ENCODE results near the gene CKAP5.
"Not testable (repeated sequence)": the region's sequence is repeated elsewhere in the genome, so short reads cannot be mapped to it uniquely, and the experiment has no call there.

CKAP5 gene

GRCh38 chr11:46718155-46719019 is 127.7 kb downstream of the CKAP5 start:
- Histone ChIP-seq H3K36me3 (ENCODE audit: low read length) (no peaks in the 10 kb centered on the region), H3K79me2 (ENCODE audit: insufficient read depth, low read length) (no peaks in the 10 kb centered on the region), H3K9me3 (ENCODE audit: insufficient read depth, low read length) (no peaks in the 10 kb centered on the region), H3K4me2 (ENCODE audit: low read depth, low read length, poor library complexity, severe bottlenecking) (no peak overlapping the region), H3K27ac (ENCODE audit: low read depth, low read length) (no peak overlapping the region), H3K4me3 (ENCODE audit: insufficient read depth, low read length, poor library complexity, severe bottlenecking) (no peak overlapping the region), H3F3A (ENCODE audit: insufficient read depth) (no peaks in the 10 kb centered on the region), H3K27me3 (ENCODE audit: low read length) (no peaks in the 10 kb centered on the region), H3K9me2 (replicated peaks; ENCODE audit: insufficient read depth, low read length) (no peaks in the 10 kb centered on the region), H3K9ac (ENCODE audit: low read length) (no peak overlapping the region), H2AFZ (ENCODE audit: low read depth, low read length, severe bottlenecking) (no peak overlapping the region), H4K20me1 (ENCODE audit: low read depth, low read length) (no peaks in the 10 kb centered on the region)
- TF ChIP-seq CTCF (IDR thresholded peaks at IDR 0.05; ENCODE audit: insufficient read depth, low read length, poor library complexity, severe bottlenecking) (no peak), EZH2phosphoT487 (conservative IDR thresholded peaks at IDR 0.05; ENCODE audit: low read length) (no peak)

DNA sequence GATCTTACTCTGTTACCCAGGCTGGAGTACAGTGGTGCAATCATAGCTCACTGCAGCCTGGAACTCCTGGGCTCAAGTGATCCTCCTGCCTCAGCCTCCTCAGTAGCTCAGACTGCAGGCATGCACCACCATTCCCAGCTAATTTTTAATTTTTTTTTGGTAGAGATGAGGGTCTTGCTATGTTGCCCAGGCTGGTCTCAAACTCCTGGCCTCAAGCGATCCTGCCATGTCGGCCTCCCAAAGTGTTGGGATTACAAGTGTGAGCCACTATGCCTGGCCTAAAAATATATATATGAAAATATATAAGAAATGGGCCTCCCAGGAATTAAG is 128.3 kb downstream of the CKAP5 start:
- not testable (repeated sequence) for H2AFZ ChIP-seq (ENCODE audit: low read depth, low read length, severe bottlenecking); H3K27me3 ChIP-seq (ENCODE audit: low read length); H4K20me1 ChIP-seq (ENCODE audit: low read depth, low read length); H3K9me3 ChIP-seq (ENCODE audit: insufficient read depth, low read length); H3K36me3 ChIP-seq (ENCODE audit: low read length); H3K4me3 ChIP-seq (ENCODE audit: insufficient read depth, low read length, poor library complexity, severe bottlenecking); H3K4me2 ChIP-seq (ENCODE audit: low read depth, low read length, poor library complexity, severe bottlenecking); H3K9ac ChIP-seq (ENCODE audit: low read length); H3F3A ChIP-seq (ENCODE audit: insufficient read depth); H3K27ac ChIP-seq (ENCODE audit: low read depth, low read length); H3K79me2 ChIP-seq (ENCODE audit: insufficient read depth, low read length); H3K9me2 ChIP-seq (replicated peaks; ENCODE audit: insufficient read depth, low read length)

DNA sequence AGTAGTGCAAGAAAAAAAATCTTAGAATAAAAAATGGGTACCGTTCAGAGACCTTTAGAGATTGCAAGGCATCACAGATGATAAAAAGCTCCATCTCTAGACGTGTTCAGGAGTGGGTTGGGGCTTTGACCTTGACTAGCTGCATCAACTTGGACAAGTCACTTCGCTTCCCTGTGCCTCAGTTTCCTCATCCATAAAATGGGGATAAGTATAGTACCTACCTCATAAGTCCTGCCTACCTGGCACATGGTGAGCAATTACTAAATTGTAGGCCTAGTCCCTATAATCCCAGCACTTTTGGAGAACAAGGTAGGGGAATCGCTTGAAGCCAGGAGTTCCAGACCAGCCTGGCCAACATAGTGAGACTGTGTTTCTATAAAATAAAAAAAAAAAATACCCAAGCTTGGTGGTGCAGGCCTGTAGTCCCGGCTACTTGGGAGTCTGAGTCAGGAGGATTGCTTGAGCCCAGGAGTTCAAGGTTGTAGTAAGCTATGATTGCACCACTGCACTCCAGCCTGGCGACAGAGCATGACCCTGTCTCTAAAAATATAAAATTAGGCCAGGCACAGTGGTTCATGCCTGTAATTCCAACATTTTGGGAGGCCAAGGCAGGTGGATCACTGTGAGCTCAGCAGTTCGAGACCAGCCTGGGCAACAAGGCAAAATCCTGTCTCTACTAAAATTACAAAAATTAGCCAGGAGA is 133.1 kb downstream of the CKAP5 start:
- H3K9me3 ChIP-seq (ENCODE audit: insufficient read depth, low read length): no peaks in the 10 kb centered on the region
- no peak overlapping the region for H3K9ac ChIP-seq (ENCODE audit: low read length)
- H4K20me1 ChIP-seq (ENCODE audit: low read depth, low read length): no peaks in the 10 kb centered on the region
- no peak overlapping the region for H3K4me3 ChIP-seq (ENCODE audit: insufficient read depth, low read length, poor library complexity, severe bottlenecking)
- no peak for TF ChIP-seq CTCF (IDR thresholded peaks at IDR 0.05; ENCODE audit: insufficient read depth, low read length, poor library complexity, severe bottlenecking)
- TF ChIP-seq EZH2phosphoT487 (conservative IDR thresholded peaks at IDR 0.05; ENCODE audit: low read length): no peak
- no peaks in the 10 kb centered on the region for H3K79me2 ChIP-seq (ENCODE audit: insufficient read depth, low read length)
- H3K27me3 ChIP-seq (ENCODE audit: low read length): no peaks in the 10 kb centered on the region
- H3K9me2 ChIP-seq (replicated peaks; ENCODE audit: insufficient read depth, low read length): no peaks in the 10 kb centered on the region
- no peak overlapping the region for H3K4me2 ChIP-seq (ENCODE audit: low read depth, low read length, poor library complexity, severe bottlenecking)
- H3K36me3 ChIP-seq (ENCODE audit: low read length): no peaks in the 10 kb centered on the region
- H3F3A ChIP-seq (ENCODE audit: insufficient read depth): no peaks in the 10 kb centered on the region
- no peak overlapping the region for H3K27ac ChIP-seq (ENCODE audit: low read depth, low read length)
- no peak overlapping the region for H2AFZ ChIP-seq (ENCODE audit: low read depth, low read length, severe bottlenecking)

GRCh38 chr11:46711303-46711702 is 134.8 kb downstream of the CKAP5 start:
- Histone ChIP-seq H3K27me3 (ENCODE audit: low read length) (no peaks in the 10 kb centered on the region), H2AFZ (ENCODE audit: low read depth, low read length, severe bottlenecking) (no peak overlapping the region), H3K4me3 (ENCODE audit: insufficient read depth, low read length, poor library complexity, severe bottlenecking) (no peak overlapping the region), H3F3A (ENCODE audit: insufficient read depth) (no peaks in the 10 kb centered on the region), H3K36me3 (ENCODE audit: low read length) (no peaks in the 10 kb centered on the region), H4K20me1 (ENCODE audit: low read depth, low read length) (no peaks in the 10 kb centered on the region), H3K4me2 (ENCODE audit: low read depth, low read length, poor library complexity, severe bottlenecking) (no peak overlapping the region), H3K79me2 (ENCODE audit: insufficient read depth, low read length) (no peaks in the 10 kb centered on the region), H3K9me3 (ENCODE audit: insufficient read depth, low read length) (no peaks in the 10 kb centered on the region), H3K27ac (ENCODE audit: low read depth, low read length) (no peak overlapping the region), H3K9me2 (replicated peaks; ENCODE audit: insufficient read depth, low read length) (no peaks in the 10 kb centered on the region), H3K9ac (ENCODE audit: low read length) (no peak overlapping the region)
- TF ChIP-seq CTCF (IDR thresholded peaks at IDR 0.05; ENCODE audit: insufficient read depth, low read length, poor library complexity, severe bottlenecking): no peak
- no peak for TF ChIP-seq EZH2phosphoT487 (conservative IDR thresholded peaks at IDR 0.05; ENCODE audit: low read length)

All from SU-DHL-6 (cell line).